AG10803 (cell line): ENCODE measurements around the gene CTNNA2.

Experiments used
- DNase-seq: peaks from one replicate; pipeline ENCODE4 v3.0.0; 2010; ENCODE audit warnings: low read depth
- H3K4me3 ChIP-seq: 2 replicates; pipeline ENCODE4 v1.5.1; 2011; ENCODE audit warnings: mild to moderate bottlenecking, low read length, control low read depth
- TF ChIP-seq, protein P1 (sequence below): conservative IDR thresholded peaks from 2 replicates; pipeline ENCODE4 v1.5.1; 2011; ENCODE audit warnings: mild to moderate bottlenecking, low read length, control low read depth, inconsistent platforms

CTNNA2 gene

DNA sequence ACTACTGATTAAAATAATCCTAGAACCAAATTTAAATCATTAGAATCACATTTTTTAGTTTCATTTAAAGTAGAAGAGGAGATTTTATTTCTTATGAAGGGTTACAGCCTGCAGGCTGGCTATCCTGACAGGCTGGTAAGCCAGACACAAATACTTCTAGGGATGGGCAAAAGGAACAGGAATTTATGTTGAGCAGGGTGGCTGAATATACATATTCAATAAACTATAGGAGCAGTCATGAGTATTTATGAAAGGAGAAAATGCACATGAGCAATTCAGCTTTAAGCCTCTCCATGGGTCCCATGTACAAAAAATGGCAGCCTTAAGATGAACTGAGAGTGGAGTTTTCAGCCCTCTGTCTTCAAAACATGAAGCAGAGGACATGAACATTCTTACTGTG lies 182.4 kb downstream of the CTNNA2 start:
- no peak overlapping the region for H3K4me3 ChIP-seq
- DNase-seq, result no peak
- TF ChIP-seq, protein P1, sequence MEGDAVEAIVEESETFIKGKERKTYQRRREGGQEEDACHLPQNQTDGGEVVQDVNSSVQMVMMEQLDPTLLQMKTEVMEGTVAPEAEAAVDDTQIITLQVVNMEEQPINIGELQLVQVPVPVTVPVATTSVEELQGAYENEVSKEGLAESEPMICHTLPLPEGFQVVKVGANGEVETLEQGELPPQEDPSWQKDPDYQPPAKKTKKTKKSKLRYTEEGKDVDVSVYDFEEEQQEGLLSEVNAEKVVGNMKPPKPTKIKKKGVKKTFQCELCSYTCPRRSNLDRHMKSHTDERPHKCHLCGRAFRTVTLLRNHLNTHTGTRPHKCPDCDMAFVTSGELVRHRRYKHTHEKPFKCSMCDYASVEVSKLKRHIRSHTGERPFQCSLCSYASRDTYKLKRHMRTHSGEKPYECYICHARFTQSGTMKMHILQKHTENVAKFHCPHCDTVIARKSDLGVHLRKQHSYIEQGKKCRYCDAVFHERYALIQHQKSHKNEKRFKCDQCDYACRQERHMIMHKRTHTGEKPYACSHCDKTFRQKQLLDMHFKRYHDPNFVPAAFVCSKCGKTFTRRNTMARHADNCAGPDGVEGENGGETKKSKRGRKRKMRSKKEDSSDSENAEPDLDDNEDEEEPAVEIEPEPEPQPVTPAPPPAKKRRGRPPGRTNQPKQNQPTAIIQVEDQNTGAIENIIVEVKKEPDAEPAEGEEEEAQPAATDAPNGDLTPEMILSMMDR, result no peak

DNA sequence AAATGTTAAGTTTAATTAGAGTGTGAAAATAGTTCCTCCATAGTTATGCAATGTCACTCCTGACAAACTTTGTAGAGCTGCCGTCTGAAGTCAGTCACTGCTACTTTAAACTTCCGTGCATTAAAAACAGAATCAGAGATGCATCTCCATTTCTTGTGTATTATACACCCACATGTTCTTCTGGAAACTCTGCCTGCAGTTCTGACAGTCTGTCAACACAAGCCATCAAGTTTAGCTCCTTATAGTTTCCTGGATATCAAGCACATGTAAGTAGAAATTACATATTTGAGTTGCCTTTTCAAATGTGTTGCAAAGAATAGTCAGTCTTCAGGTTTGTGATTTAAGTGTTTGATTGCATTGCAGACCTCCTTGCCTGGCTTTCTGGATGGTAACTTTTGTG lies 184.3 kb downstream of the CTNNA2 start:
- H3K4me3 ChIP-seq, result no peak overlapping the region
- TF ChIP-seq, protein P1, result no peak
- DNase-seq, result no peak

DNA sequence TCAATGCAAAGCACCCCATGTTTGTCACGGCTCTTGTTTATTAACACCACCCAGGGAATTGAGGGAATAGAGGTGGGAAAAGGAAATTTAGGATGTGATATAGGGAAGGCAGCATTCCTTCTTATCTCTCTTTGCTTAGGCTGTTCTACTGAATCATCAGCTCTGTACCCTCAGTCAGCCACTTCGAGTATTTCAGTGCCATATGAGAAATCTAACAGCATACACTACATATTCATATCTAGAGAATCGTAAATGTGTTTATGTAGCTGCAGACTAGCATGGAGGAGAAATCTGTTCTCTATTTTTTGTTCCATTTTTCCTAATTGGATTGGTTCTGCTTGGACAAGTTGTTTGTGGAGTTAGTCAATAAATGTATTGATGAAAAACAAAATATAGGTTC lies 187.8 kb downstream of the CTNNA2 start:
- H3K4me3 ChIP-seq, result no peak overlapping the region
- TF ChIP-seq, protein P1, result no peak
- no peak for DNase-seq

DNA sequence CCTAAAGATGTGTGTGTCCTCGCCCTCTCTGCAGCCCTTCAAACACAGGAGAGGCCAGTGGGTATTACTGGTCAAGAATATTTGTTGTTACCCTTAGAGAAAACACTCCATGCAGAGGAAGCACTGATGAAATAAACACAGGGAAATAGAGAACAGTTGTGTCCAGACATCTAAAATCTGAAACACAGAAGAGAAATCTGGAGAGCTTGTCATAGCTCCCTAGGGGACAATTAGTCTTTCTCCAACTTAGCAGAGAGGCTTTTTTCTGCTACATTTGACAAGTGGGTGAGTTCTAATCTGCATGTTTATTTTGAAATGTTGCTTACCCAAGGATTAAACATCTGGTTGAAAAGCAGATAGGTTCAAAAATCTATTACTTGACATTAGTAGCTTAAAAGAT lies 190.1 kb downstream of the CTNNA2 start:
- peak; percentile 17 for DNase-seq
- no peak overlapping the region for H3K4me3 ChIP-seq
- TF ChIP-seq, protein P1, result no peak

DNA sequence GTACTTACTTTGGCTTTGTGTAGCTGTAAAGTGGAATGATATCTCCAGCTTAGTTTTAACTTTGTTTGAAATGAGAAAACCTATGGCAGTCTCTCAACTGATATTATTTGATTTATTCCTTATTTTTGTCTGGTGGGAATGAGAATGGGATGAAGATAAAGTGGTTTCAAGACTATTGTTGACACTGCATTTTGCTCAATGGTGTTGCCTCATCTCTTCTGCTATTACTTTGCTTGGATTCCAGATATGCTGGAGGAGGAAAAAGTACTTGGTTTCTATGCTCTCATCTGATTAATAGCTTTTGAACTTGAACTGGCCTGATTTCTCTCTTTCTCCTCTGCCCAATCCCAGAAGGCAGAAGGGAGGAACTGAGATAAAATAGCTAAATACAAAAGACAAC lies 198.2 kb downstream of the CTNNA2 start:
- H3K4me3 ChIP-seq, result no peak overlapping the region
- TF ChIP-seq, protein P1, result no peak
- no peak for DNase-seq

DNA sequence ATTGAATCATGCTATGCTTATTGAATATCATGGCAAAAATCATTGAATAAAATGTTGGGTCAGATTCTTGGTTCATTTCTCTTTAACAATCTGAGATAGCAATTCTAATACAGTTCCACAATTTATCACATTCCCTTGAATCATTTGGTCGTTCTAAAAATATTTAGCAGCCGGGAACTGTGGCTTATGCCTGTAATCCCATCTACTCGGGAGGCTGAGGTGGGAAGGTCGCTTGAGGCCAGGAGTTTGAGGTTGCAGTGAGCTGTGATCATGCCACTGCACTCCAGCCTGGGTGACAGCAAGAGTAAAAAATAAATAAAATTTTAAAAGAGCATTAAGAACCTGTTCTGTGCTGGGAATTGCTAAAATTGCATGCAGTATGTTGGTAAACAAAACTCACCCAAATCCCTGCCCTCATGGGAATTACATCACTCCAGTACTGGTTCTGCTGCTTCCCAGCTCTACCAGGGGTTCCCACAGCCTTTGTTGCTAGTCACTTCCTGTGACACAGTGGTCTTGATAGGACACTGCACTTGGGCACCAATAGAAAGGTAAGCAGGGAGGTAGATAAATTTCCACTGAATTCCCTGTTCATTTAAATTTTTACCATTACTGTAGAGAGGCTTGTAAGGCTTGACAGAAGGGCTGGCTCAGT lies 200.4 kb downstream of the CTNNA2 start:
- TF ChIP-seq, protein P1, result no peak
- no peak overlapping the region for H3K4me3 ChIP-seq
- DNase-seq, result peak; percentile 48

DNA sequence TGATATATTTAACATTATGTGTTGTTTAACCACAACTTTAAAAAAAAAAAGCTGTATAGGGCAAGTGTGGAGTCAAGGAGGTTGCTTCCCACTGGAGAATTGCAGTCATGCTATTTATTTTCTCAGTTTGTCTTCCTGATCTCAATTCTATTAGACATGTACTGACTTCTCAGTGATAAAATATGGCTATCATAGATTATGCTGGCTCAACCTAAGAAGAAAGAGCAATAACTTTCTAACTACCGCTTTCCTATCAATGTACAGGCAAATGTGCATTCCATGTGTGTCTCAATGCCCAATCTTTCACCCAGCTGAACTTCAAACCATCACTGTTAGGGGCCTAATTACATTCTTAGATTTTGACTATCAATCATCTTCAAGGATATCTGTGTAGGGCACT lies 201.4 kb downstream of the CTNNA2 start:
- H3K4me3 ChIP-seq, result no peak overlapping the region
- TF ChIP-seq, protein P1, result no peak
- no peak for DNase-seq
